ENCODE measurements around the gene ASAP3.

GRCh38 chr1:23442751-23443150 lies 41.2 kb downstream of the ASAP3 start:
- TF ChIP-seq, protein P1, sequence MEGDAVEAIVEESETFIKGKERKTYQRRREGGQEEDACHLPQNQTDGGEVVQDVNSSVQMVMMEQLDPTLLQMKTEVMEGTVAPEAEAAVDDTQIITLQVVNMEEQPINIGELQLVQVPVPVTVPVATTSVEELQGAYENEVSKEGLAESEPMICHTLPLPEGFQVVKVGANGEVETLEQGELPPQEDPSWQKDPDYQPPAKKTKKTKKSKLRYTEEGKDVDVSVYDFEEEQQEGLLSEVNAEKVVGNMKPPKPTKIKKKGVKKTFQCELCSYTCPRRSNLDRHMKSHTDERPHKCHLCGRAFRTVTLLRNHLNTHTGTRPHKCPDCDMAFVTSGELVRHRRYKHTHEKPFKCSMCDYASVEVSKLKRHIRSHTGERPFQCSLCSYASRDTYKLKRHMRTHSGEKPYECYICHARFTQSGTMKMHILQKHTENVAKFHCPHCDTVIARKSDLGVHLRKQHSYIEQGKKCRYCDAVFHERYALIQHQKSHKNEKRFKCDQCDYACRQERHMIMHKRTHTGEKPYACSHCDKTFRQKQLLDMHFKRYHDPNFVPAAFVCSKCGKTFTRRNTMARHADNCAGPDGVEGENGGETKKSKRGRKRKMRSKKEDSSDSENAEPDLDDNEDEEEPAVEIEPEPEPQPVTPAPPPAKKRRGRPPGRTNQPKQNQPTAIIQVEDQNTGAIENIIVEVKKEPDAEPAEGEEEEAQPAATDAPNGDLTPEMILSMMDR (IDR thresholded peaks at IDR 0.05) = no peak
- TF ChIP-seq ZFX (IDR thresholded peaks at IDR 0.05; ENCODE audit: borderline replicate concordance) = no peak
